Cardiac fibroblast (primary cell): Measurements from ENCODE around the gene NHLRC1.

Experiments
- DNase-seq, 2 donors: peaks; one replicate each; pipeline versions ENCODE4 v3.0.0 to v3.0.0-alpha.2; 2010; ENCODE audit warnings: low read depth in 2 of 2
- H3K4me3 ChIP-seq, 2 donors: replicated peaks in 1 of 2; 1 replicate in 1 of 2; 2 replicates in 1 of 2; pipeline ENCODE4 v1.5.1; 2011; ENCODE audit warnings: low read depth in 2 of 2, low read length in 2 of 2, mild to moderate bottlenecking in 2 of 2, moderate library complexity in 1 of 2
- CTCF ChIP-seq: IDR thresholded peaks from one replicate; pipeline ENCODE4 v1.5.1; 2011; ENCODE audit warnings: low read depth, mild to moderate bottlenecking, low read length, inconsistent platforms

The NHLRC1 gene

GRCh38 chr6:18122128-18123093 lies at the start of gene NHLRC1:
TSS of gene NHLRC1 (minus strand) at chr6:18122677. CDS start at chr6:18122606, 71 bp downstream.
- DNase-seq, result peak; percentile 91 to 92
- TF ChIP-seq CTCF, result peak; percentile 92
- H3K4me3 ChIP-seq, result peak within 1 kb of the TSS; percentile 33 to 65

GRCh38 chr6:18171871-18172270 lies 49.4 kb upstream of the NHLRC1 start:
- TF ChIP-seq CTCF, result no peak
- no peak overlapping the region for H3K4me3 ChIP-seq
- no peak for DNase-seq

GRCh38 chr6:18168264-18168663 lies 45.8 kb upstream of the NHLRC1 start:
- no peak overlapping the region for H3K4me3 ChIP-seq
- no peak for DNase-seq
- no peak for TF ChIP-seq CTCF

- DNase-seq, result peak in 1 of 2 donors; percentile 79
- no peak overlapping the region for H3K4me3 ChIP-seq
- TF ChIP-seq CTCF, result no peak
Observed at GRCh38 chr6:18166312-18167036, 44.0 kb upstream of the NHLRC1 start.

- DNase-seq, result peak in 1 of 2 donors; percentile 62
- no peak for TF ChIP-seq CTCF
- H3K4me3 ChIP-seq, result no peak overlapping the region
Observed at GRCh38 chr6:18165751-18166150, 43.3 kb upstream of the NHLRC1 start.

- no peak overlapping the region for H3K4me3 ChIP-seq
- DNase-seq, result no peak
- TF ChIP-seq CTCF, result no peak
Observed at GRCh38 chr6:18162401-18162800, 39.9 kb upstream of the NHLRC1 start.
